Calu3 (cell line): ENCODE data around the gene STK10. TPM values are rescaled to one million over a fixed set of nuclear protein-coding genes. Genes with fewer than 3 reads are reported as not detected.

Experiments
- BruUV-seq: library from RNA; stranded (reverse); fragments of 400-500 nt; replicated peaks from 2 replicates; lab custom pipeline; 2021; lab: Mats Ljungman, UMichigan
- CTCF ChIA-PET: fragments of 300-600 bp; sonication (Branson Sonifier 250); formaldehyde crosslinking; loops from one replicate; lab custom pipeline; 2022; ENCODE audit warnings: antibody characterized with exemption; lab: Charles Lee
- DNase-seq: peaks from one replicate; pipeline ENCODE4 v3.0.0; 2022
- H3K27ac Mint-ChIP-seq: one replicate; pipeline ENCODE4 v1.8.0; 2022; ENCODE audit warnings: mixed read lengths; ENCODE audit not compliant: unreplicated experiment
- H3K27me3 Mint-ChIP-seq: one replicate; pipeline ENCODE4 v1.8.0; 2022; ENCODE audit warnings: mixed read lengths; ENCODE audit not compliant: unreplicated experiment
- H3K36me3 Mint-ChIP-seq: one replicate; pipeline ENCODE4 v1.8.0; 2022; ENCODE audit warnings: mild to moderate bottlenecking, moderate library complexity, mixed read lengths; ENCODE audit not compliant: insufficient read depth, unreplicated experiment
- H3K4me1 Mint-ChIP-seq: one replicate; pipeline ENCODE4 v1.8.0; 2022; ENCODE audit warnings: mild to moderate bottlenecking, low read depth, mixed read lengths; ENCODE audit not compliant: unreplicated experiment
- H3K4me3 Mint-ChIP-seq: one replicate; pipeline ENCODE4 v1.8.0; 2022; ENCODE audit warnings: mild to moderate bottlenecking, low read depth, moderate library complexity, mixed read lengths; ENCODE audit not compliant: unreplicated experiment
- H3K9me3 Mint-ChIP-seq: one replicate; pipeline ENCODE4 v1.8.0; 2022; ENCODE audit warnings: low read depth, mixed read lengths; ENCODE audit not compliant: unreplicated experiment
- CTCF ChIP-seq: fragments of 200-600 bp; IDR thresholded peaks from one replicate; pipeline ENCODE4 v1.8.0; 2022; ENCODE audit warnings: antibody characterized with exemption; ENCODE audit not compliant: unreplicated experiment
- intact Hi-C: fragments of 100-400 bp; cut with micrococcal nuclease; formaldehyde crosslinking; loops from one replicate; pipeline ENCODE4 v1.10.0; 2022; ENCODE audit not compliant: unreplicated experiment
- total RNA-seq: library from RNA; stranded (reverse); gene quantifications from 2 replicates; pipeline ENCODE4 v1.2.3, GENCODE V29; 2022

STK10 gene
- total RNA-seq, 1 experiment from 2014 or later, result 27.4 TPM

DNA sequence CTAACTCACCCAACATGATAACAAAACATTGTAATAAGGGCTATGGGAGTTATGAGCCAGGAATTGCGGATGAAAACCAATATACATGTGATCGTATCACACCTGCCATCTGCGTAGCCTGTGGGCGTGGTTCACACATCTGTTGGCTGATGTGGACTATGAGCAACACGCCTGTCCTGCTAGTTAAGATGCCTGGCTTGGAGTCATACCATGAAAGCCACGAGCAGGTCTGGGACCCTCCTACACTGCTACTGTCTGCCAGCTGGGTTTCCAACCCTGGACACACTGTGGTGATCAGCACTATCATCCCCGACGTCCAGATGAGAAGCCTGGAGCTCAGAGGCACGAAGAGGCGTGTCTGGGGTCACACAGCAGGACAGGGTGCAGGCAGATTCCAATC, 40.2 kb downstream of the STK10 start:
- no peaks in the 10 kb centered on the region for H3K27me3 Mint-ChIP-seq
- H3K36me3 Mint-ChIP-seq, result peaks cover 4% of the 10 kb centered on the region
- BruUV-seq, result no TSS peak
- DNase-seq, result no peak
- no peak for TF ChIP-seq CTCF
- H3K27ac Mint-ChIP-seq, result no peak overlapping the region
- peaks cover 39% of the 10 kb centered on the region for H3K4me1 Mint-ChIP-seq
- no peaks in the 10 kb centered on the region for H3K9me3 Mint-ChIP-seq
- CTCF ChIA-PET, result no interaction called here
- intact Hi-C loops, result no loop called here
- H3K4me3 Mint-ChIP-seq, result no peak overlapping the region

- H3K27ac Mint-ChIP-seq, result no peak overlapping the region
These were observed 41.3 kb downstream of the STK10 start for GRCh38 chr5:172146748-172147092.

GRCh38 chr5:172145870-172146747, 41.9 kb downstream of the STK10 start:
- Mint-ChIP-seq H3K27ac (no peak overlapping the region), H3K4me3 (no peak overlapping the region), H3K36me3 (no peaks in the 10 kb centered on the region), H3K27me3 (no peaks in the 10 kb centered on the region), H3K9me3 (no peaks in the 10 kb centered on the region), H3K4me1 (peaks cover 43% of the 10 kb centered on the region)
- DNase-seq, result no peak
- CTCF ChIA-PET, result no interaction called here
- intact Hi-C loops, result no loop called here
- BruUV-seq, result no TSS peak
- TF ChIP-seq CTCF, result no peak

More at GRCh38 chr5:172146748-172147092, 41.3 kb downstream of the STK10 start:
- no peak for DNase-seq
- H3K36me3 Mint-ChIP-seq, result peaks cover 4% of the 10 kb centered on the region
- no peaks in the 10 kb centered on the region for H3K27me3 Mint-ChIP-seq
- BruUV-seq, result no TSS peak
- CTCF ChIA-PET, result no interaction called here
- no peaks in the 10 kb centered on the region for H3K9me3 Mint-ChIP-seq
- intact Hi-C loops, result no loop called here
- no peak overlapping the region for H3K4me3 Mint-ChIP-seq
- TF ChIP-seq CTCF, result no peak
- peaks cover 43% of the 10 kb centered on the region for H3K4me1 Mint-ChIP-seq

GRCh38 chr5:172144931-172145869, 42.8 kb downstream of the STK10 start:
- no peak for TF ChIP-seq CTCF
- H3K36me3 Mint-ChIP-seq, result no peaks in the 10 kb centered on the region
- H3K4me1 Mint-ChIP-seq, result peaks cover 37% of the 10 kb centered on the region
- no peak overlapping the region for H3K27ac Mint-ChIP-seq
- intact Hi-C loops, result no loop called here
- H3K9me3 Mint-ChIP-seq, result no peaks in the 10 kb centered on the region
- H3K27me3 Mint-ChIP-seq, result no peaks in the 10 kb centered on the region
- no peak for DNase-seq
- no TSS peak for BruUV-seq
- CTCF ChIA-PET, result interaction anchor here (0.5 to 1.4 kb wide), 4 partner anchors 11 to 436 kb away, joined by 3 to 4 read pairs (median 4); no protein-coding TSS in a partner anchor
- H3K4me3 Mint-ChIP-seq, result no peak overlapping the region
